Measurements from ENCODE around the gene B3GNT9. TPM values are rescaled to one million over a fixed set of nuclear protein-coding genes. Genes with fewer than 3 reads are reported as not detected.
A peak's percentile ranks its signal among the peaks of the same experiment; 100 is the strongest.

The B3GNT9 gene
- total RNA-seq, 1 experiment from 2014 or later, result 11.5 TPM

GRCh38 chr16:67192781-67193361, 42.1 kb upstream of the B3GNT9 start:
- intact Hi-C loops (cut with micrococcal nuclease; ENCODE audit: unreplicated experiment), result no loop called here
- TF ChIP-seq CTCF (conservative IDR thresholded peaks at IDR 0.05; ENCODE audit: low read depth, low read length), result no peak
- TF ChIP-seq EZH2 (IDR thresholded peaks at IDR 0.05; ENCODE audit: borderline replicate concordance, low read depth, low read length, poor library complexity, severe bottlenecking), result no peak

GRCh38 chr16:67191995-67192681, 41.3 kb upstream of the B3GNT9 start, which contains the start of gene E2F4:
TSS of gene E2F4 (plus strand) at chr16:67192155. CDS start at chr16:67192228, 73 bp downstream.
- Histone ChIP-seq H3K4me3 (ENCODE audit: low read depth, low read length, poor library complexity, severe bottlenecking) (peak within 1 kb of the TSS; percentile 98), H3K4me1 (ENCODE audit: insufficient read depth, low read length, poor library complexity, severe bottlenecking) (peaks cover 18% of the 10 kb centered on the region), H3K36me3 (ENCODE audit: insufficient read depth, low read length, poor library complexity, severe bottlenecking) (peaks cover 39% of the 10 kb centered on the region), H3K9me3 (ENCODE audit: low read depth, low read length, poor library complexity, severe bottlenecking) (no peaks in the 10 kb centered on the region), H3K27me3 (replicated peaks; ENCODE audit: insufficient read depth, low read depth, low read length, poor library complexity) (no peaks in the 10 kb centered on the region), H3K27ac (ENCODE audit: low read depth, low read length, poor library complexity, severe bottlenecking) (peak within 1 kb of the TSS; percentile 85)
- intact Hi-C loops (cut with micrococcal nuclease; ENCODE audit: unreplicated experiment), result no loop called here
- POLR2A ChIA-PET (ENCODE audit: low non-redundant PET), result no interaction called here
- no peak for TF ChIP-seq EZH2 (IDR thresholded peaks at IDR 0.05; ENCODE audit: borderline replicate concordance, low read depth, low read length, poor library complexity, severe bottlenecking)
- no peak for TF ChIP-seq CTCF (conservative IDR thresholded peaks at IDR 0.05; ENCODE audit: low read depth, low read length)
- CTCF ChIA-PET, result interaction anchor here (0.6 kb wide), 1 partner anchor 135 kb away, joined by 3 read pairs; the partner anchor contains the start of genes KCTD19 and LRRC36
- DNase-seq (ENCODE audit: low spot score), result peak; percentile 95
- BruUV-seq (replicated peaks), result TSS peak; percentile 58

More at GRCh38 chr16:67192781-67193361, 42.1 kb upstream of the B3GNT9 start:
- H3K4me1 ChIP-seq (ENCODE audit: insufficient read depth, low read length, poor library complexity, severe bottlenecking), result peaks cover 18% of the 10 kb centered on the region
- ChIA-PET CTCF (interaction anchor here (0.6 kb wide), 1 partner anchor 134 kb away, joined by 3 read pairs; the partner anchor contains the start of genes KCTD19 and LRRC36), POLR2A (ENCODE audit: low non-redundant PET) (no interaction called here)
- no peaks in the 10 kb centered on the region for H3K27me3 ChIP-seq (replicated peaks; ENCODE audit: insufficient read depth, low read depth, low read length, poor library complexity)
- H3K9me3 ChIP-seq (ENCODE audit: low read depth, low read length, poor library complexity, severe bottlenecking), result no peaks in the 10 kb centered on the region
- peak overlapping the region; percentile 85 for H3K27ac ChIP-seq (ENCODE audit: low read depth, low read length, poor library complexity, severe bottlenecking)
- no peak for DNase-seq (ENCODE audit: low spot score)
- BruUV-seq (replicated peaks), result no TSS peak
- H3K36me3 ChIP-seq (ENCODE audit: insufficient read depth, low read length, poor library complexity, severe bottlenecking), result peaks cover 45% of the 10 kb centered on the region
- peak overlapping the region; percentile 98 for H3K4me3 ChIP-seq (ENCODE audit: low read depth, low read length, poor library complexity, severe bottlenecking)

- no peak for DNase-seq (ENCODE audit: low spot score)
- peaks cover 33% of the 10 kb centered on the region for H3K36me3 ChIP-seq (ENCODE audit: insufficient read depth, low read length, poor library complexity, severe bottlenecking)
- H3K27me3 ChIP-seq (replicated peaks; ENCODE audit: insufficient read depth, low read depth, low read length, poor library complexity), result no peaks in the 10 kb centered on the region
- TF ChIP-seq CTCF (conservative IDR thresholded peaks at IDR 0.05; ENCODE audit: low read depth, low read length) (no peak), EZH2 (IDR thresholded peaks at IDR 0.05; ENCODE audit: borderline replicate concordance, low read depth, low read length, poor library complexity, severe bottlenecking) (no peak)
- intact Hi-C loops (cut with micrococcal nuclease; ENCODE audit: unreplicated experiment), result no loop called here
- H3K4me3 ChIP-seq (ENCODE audit: low read depth, low read length, poor library complexity, severe bottlenecking), result peak overlapping the region; percentile 98
- CTCF ChIA-PET, result no interaction called here
- H3K4me1 ChIP-seq (ENCODE audit: insufficient read depth, low read length, poor library complexity, severe bottlenecking), result peaks cover 18% of the 10 kb centered on the region
- POLR2A ChIA-PET (ENCODE audit: low non-redundant PET), result no interaction called here
- H3K9me3 ChIP-seq (ENCODE audit: low read depth, low read length, poor library complexity, severe bottlenecking), result no peaks in the 10 kb centered on the region
- no TSS peak for BruUV-seq (replicated peaks)
- H3K27ac ChIP-seq (ENCODE audit: low read depth, low read length, poor library complexity, severe bottlenecking), result peak overlapping the region; percentile 85
These were observed 40.7 kb upstream of the B3GNT9 start for GRCh38 chr16:67191411-67191994.

Data from A673 (cell line).